ENCODE results near the gene KCTD13. TPM values are rescaled to one million over a fixed set of nuclear protein-coding genes. Genes with fewer than 3 reads are reported as not detected.
A peak's percentile ranks its signal among the peaks of the same experiment; 100 is the strongest.

Gene KCTD13
- total RNA-seq, 2 experiments from 2014 or later, result 40.0 to 43.8 TPM

GRCh38 chr16:29974291-29975133 is 48.5 kb upstream of the KCTD13 start:
- intact Hi-C loops (cut with DNase I, micrococcal nuclease), result loop anchor here in 1 of 2 experiments (1.0 to 5.0 kb wide), 3 partner anchors 20 to 167 kb away; partner anchors contain the start of gene MAZ
- DNase-seq, result peak in 3 of 14 experiments; percentile 28 to 54 (median 49)
- peak overlapping the region; percentile 84 for H3K27ac Mint-ChIP-seq
- POLR2A ChIA-PET, result interaction anchor here (0.6 to 6.4 kb wide), 11 partner anchors 13 to 979 kb away, joined by 3 to 69 read pairs (median 5); partner anchors contain the start of genes ALDOA, HIRIP3, INO80E and KCTD13
- CTCF ChIA-PET, result interaction anchor here (3.5 kb wide), 1 partner anchor 12 kb away, joined by 17 read pairs; the partner anchor contains the start of gene TMEM219
- TF ChIP-seq CTCF (IDR thresholded peaks at IDR 0.05), result no peak
- no peak for ATAC-seq (ENCODE audit: poor library complexity)
- Histone ChIP-seq H3K27me3 (ENCODE audit: control insufficient read depth in 1 of 2, insufficient read depth in 2 of 2, low read length in 2 of 2) (no peaks in the 10 kb centered on the region), H3K9me3 (ENCODE audit: control insufficient read depth in 1 of 2, insufficient read depth in 1 of 2, low read length in 2 of 2) (no peaks in the 10 kb centered on the region), H3K36me3 (ENCODE audit: insufficient read depth, low read length) (peaks cover 22% of the 10 kb centered on the region), H3K4me1 (ENCODE audit: insufficient read depth, low read length) (peaks cover 39% of the 10 kb centered on the region), H3K4me3 (ENCODE audit: low read length) (peak overlapping the region; percentile 99), H3K27ac (ENCODE audit: low read depth in 1 of 2, low read length in 2 of 2) (peak overlapping the region; percentile 70 to 83)
- no peaks in the 10 kb centered on the region for H3K9me3 Mint-ChIP-seq
- H3K4me1 Mint-ChIP-seq (ENCODE audit: low read depth), result peaks cover 50% of the 10 kb centered on the region
- H3K4me3 Mint-ChIP-seq, result peak overlapping the region; percentile 98
- peaks cover 40% of the 10 kb centered on the region for H3K36me3 Mint-ChIP-seq (ENCODE audit: low read depth)
- no peaks in the 10 kb centered on the region for H3K27me3 Mint-ChIP-seq

GRCh38 chr16:29973384-29974246 is 47.6 kb upstream of the KCTD13 start, which contains the start of gene TAOK2:
Gene TAOK2 (plus strand): TSS chr16:29973868. CDS start chr16:29977773, 3,905 bp downstream.
- intact Hi-C loops (cut with DNase I, micrococcal nuclease), result loop anchor here (1.0 to 5.0 kb wide), 4 partner anchors 11 to 166 kb away; partner anchors contain the start of genes HIRIP3 (in 1 of the 2), MAZ (in 1 of the 2) and TMEM219 (in 1 of the 2)

More at GRCh38 chr16:29973384-29974246, 47.6 kb upstream of the KCTD13 start, which contains the start of gene TAOK2:
- POLR2A ChIA-PET, result interaction anchor here (0.6 to 6.4 kb wide), 25 partner anchors 12 to 980 kb away, joined by 3 to 69 read pairs (median 5); partner anchors contain the start of genes ALDOA, CDIPT, HIRIP3 and INO80E
- Mint-ChIP-seq H3K36me3 (ENCODE audit: low read depth) (peaks cover 36% of the 10 kb centered on the region), H3K4me3 (peak within 1 kb of the TSS; percentile 98), H3K27ac (peak within 1 kb of the TSS; percentile 84), H3K27me3 (no peaks in the 10 kb centered on the region), H3K9me3 (no peaks in the 10 kb centered on the region), H3K4me1 (ENCODE audit: low read depth) (peaks cover 50% of the 10 kb centered on the region)
- H3K27ac ChIP-seq (ENCODE audit: low read depth in 1 of 2, low read length in 2 of 2), result peak within 1 kb of the TSS; percentile 70 to 83
- peak; percentile 76 to 98 (median 90) for DNase-seq
- no peaks in the 10 kb centered on the region for H3K9me3 ChIP-seq (ENCODE audit: control insufficient read depth in 1 of 2, insufficient read depth in 1 of 2, low read length in 2 of 2)
- H3K4me3 ChIP-seq (ENCODE audit: low read length), result peak within 1 kb of the TSS; percentile 99
- ATAC-seq (ENCODE audit: poor library complexity), result peak; percentile 87
- H3K27me3 ChIP-seq (ENCODE audit: control insufficient read depth in 1 of 2, insufficient read depth in 2 of 2, low read length in 2 of 2), result no peaks in the 10 kb centered on the region
- peaks cover 39% of the 10 kb centered on the region for H3K4me1 ChIP-seq (ENCODE audit: insufficient read depth, low read length)
- TF ChIP-seq CTCF (IDR thresholded peaks at IDR 0.05), result no peak
- peaks cover 16% of the 10 kb centered on the region for H3K36me3 ChIP-seq (ENCODE audit: insufficient read depth, low read length)
- CTCF ChIA-PET, result interaction anchor here (1.0 to 3.5 kb wide), 7 partner anchors 12 to 273 kb away, joined by 3 to 17 read pairs (median 4); partner anchors contain the start of genes CDIPT, KCTD13 and TMEM219
